KMS-11 (cell line): ENCODE results near the gene IL1R2.

Experiments used
- H2AFZ ChIP-seq: fragments of 200-600 bp; sonication (generic); 2 replicates; pipeline ENCODE4 v1.6.1; 2016; ENCODE audit warnings: antibody characterized with exemption, mixed run types, low read depth
- H3K27ac ChIP-seq: fragments of 200-600 bp; sonication (generic); 2 replicates; pipeline ENCODE4 v1.6.1; 2016; ENCODE audit warnings: mild to moderate bottlenecking, mixed run types
- H3K27me3 ChIP-seq: fragments of 200-600 bp; sonication (generic); 2 replicates; pipeline ENCODE4 v1.6.1; 2017; ENCODE audit warnings: mild to moderate bottlenecking, low read depth, mixed run types, moderate library complexity; ENCODE audit not compliant: insufficient read depth
- H3K36me3 ChIP-seq: fragments of 200-600 bp; sonication (generic); 2 replicates; pipeline ENCODE4 v1.6.1; 2017; ENCODE audit warnings: mild to moderate bottlenecking, mixed run types; ENCODE audit not compliant: insufficient read depth
- H3K4me1 ChIP-seq: fragments of 200-600 bp; sonication (generic); 2 replicates; pipeline ENCODE4 v1.6.1; 2016; ENCODE audit warnings: mild to moderate bottlenecking, low read depth, mixed run types; ENCODE audit not compliant: poor library complexity, severe bottlenecking
- H3K4me2 ChIP-seq: fragments of 200-600 bp; sonication (generic); 2 replicates; pipeline ENCODE4 v1.7.0; 2016; ENCODE audit warnings: mild to moderate bottlenecking, mixed run types
- H3K4me3 ChIP-seq: fragments of 200-600 bp; sonication (generic); IDR thresholded peaks from 2 replicates; pipeline ENCODE4 v1.6.1; 2017; ENCODE audit warnings: low read depth, low read length, mixed read lengths; ENCODE audit not compliant: insufficient read depth
- H3K79me2 ChIP-seq: fragments of 200-600 bp; sonication (generic); 2 replicates; pipeline ENCODE4 v1.6.1; 2016; ENCODE audit warnings: low read depth, mixed run types; ENCODE audit not compliant: insufficient read depth
- H3K9ac ChIP-seq: fragments of 200-600 bp; sonication (generic); 2 replicates; pipeline ENCODE4 v1.6.1; 2016; ENCODE audit warnings: mild to moderate bottlenecking, mixed run types
- H4K20me1 ChIP-seq: fragments of 200-600 bp; sonication (generic); 2 replicates; pipeline ENCODE4 v1.6.1; 2016; ENCODE audit warnings: mild to moderate bottlenecking, mixed run types; ENCODE audit not compliant: insufficient read depth
- TF ChIP-seq, protein P1 (sequence below): fragments of 200-600 bp; sonication (generic); conservative IDR thresholded peaks from 2 replicates; pipeline ENCODE4 v1.6.1; 2017; ENCODE audit warnings: low read depth, mild to moderate bottlenecking, antibody characterized with exemption, low read length, moderate library complexity, mixed read lengths

IL1R2 gene

DNA sequence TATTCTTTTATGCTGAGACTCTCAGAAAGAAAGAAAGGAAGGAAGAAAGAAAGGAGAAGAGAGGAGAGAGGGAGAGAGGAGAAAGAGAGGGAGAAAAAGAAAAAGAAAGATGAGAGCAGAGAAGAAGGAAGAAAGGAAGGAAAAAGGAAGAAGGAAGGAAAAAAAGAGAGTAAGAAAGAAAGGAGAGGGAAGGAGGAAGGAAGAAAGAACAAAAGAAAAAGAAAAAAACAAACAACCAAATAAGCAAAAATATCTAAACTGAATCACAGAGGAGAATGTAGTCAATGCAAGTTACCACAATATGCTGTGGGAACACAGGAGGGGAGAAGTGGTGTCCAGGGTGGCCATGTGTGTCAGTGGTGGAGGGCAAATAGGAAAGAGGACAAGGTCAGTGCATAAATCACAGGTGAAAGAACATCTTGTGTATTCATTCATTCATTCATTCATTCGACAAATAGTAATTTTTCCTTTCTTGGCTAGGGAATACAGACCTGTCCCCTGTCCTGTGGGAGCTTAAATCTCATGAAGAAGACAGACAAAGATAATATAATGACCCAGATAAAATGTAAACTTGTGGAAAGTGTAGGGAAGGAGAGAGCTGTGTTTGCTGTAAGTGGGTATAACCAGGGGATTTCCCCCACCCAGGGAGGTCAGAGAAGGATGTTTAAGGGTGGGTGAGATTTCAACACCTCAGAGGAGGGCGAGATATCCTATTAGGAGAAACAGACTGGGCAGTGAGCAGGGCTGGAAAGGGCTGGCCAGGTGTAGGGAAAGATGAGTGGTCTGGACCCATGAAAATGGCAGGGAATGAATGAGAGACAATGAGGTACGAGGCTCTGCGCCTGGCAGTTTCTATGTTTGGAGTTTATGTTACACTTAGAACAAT, 50.7 kb downstream of the IL1R2 start:
- no peak overlapping the region for H2AFZ ChIP-seq
- TF ChIP-seq, protein P1, sequence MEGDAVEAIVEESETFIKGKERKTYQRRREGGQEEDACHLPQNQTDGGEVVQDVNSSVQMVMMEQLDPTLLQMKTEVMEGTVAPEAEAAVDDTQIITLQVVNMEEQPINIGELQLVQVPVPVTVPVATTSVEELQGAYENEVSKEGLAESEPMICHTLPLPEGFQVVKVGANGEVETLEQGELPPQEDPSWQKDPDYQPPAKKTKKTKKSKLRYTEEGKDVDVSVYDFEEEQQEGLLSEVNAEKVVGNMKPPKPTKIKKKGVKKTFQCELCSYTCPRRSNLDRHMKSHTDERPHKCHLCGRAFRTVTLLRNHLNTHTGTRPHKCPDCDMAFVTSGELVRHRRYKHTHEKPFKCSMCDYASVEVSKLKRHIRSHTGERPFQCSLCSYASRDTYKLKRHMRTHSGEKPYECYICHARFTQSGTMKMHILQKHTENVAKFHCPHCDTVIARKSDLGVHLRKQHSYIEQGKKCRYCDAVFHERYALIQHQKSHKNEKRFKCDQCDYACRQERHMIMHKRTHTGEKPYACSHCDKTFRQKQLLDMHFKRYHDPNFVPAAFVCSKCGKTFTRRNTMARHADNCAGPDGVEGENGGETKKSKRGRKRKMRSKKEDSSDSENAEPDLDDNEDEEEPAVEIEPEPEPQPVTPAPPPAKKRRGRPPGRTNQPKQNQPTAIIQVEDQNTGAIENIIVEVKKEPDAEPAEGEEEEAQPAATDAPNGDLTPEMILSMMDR: no peak
- H3K4me2 ChIP-seq: no peak overlapping the region
- H3K4me1 ChIP-seq: no peaks in the 10 kb centered on the region
- H4K20me1 ChIP-seq: no peaks in the 10 kb centered on the region
- H3K27ac ChIP-seq: no peak overlapping the region
- H3K9ac ChIP-seq: no peak overlapping the region
- no peaks in the 10 kb centered on the region for H3K27me3 ChIP-seq
- H3K4me3 ChIP-seq: no peak overlapping the region
- H3K36me3 ChIP-seq: no peaks in the 10 kb centered on the region
- H3K79me2 ChIP-seq: no peaks in the 10 kb centered on the region

DNA sequence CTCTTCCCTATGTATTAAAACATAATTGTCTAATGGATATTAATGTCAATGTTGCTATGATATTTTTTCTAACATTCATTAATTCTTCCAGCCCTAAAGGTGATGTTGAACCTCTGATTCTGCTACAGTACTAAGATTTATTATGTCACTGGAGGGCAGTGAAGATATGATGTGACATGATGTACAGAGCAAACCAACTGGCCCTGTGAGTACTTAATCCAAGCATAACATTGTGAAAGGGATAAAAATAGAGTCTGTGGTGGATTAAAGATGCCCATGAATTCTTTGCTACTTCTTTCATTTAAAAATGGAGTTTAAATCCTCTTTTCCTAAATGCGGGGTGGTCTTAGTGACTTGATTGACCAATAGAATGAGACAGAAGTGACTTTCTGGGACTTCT, 51.8 kb downstream of the IL1R2 start:
- H3K4me3 ChIP-seq: no peak overlapping the region
- TF ChIP-seq, protein P1: no peak
- H3K9ac ChIP-seq: no peak overlapping the region
- no peak overlapping the region for H3K27ac ChIP-seq
- no peaks in the 10 kb centered on the region for H4K20me1 ChIP-seq
- no peaks in the 10 kb centered on the region for H3K36me3 ChIP-seq
- no peak overlapping the region for H3K4me2 ChIP-seq
- no peaks in the 10 kb centered on the region for H3K79me2 ChIP-seq
- H2AFZ ChIP-seq: no peak overlapping the region
- H3K27me3 ChIP-seq: no peaks in the 10 kb centered on the region
- H3K4me1 ChIP-seq: no peaks in the 10 kb centered on the region

DNA sequence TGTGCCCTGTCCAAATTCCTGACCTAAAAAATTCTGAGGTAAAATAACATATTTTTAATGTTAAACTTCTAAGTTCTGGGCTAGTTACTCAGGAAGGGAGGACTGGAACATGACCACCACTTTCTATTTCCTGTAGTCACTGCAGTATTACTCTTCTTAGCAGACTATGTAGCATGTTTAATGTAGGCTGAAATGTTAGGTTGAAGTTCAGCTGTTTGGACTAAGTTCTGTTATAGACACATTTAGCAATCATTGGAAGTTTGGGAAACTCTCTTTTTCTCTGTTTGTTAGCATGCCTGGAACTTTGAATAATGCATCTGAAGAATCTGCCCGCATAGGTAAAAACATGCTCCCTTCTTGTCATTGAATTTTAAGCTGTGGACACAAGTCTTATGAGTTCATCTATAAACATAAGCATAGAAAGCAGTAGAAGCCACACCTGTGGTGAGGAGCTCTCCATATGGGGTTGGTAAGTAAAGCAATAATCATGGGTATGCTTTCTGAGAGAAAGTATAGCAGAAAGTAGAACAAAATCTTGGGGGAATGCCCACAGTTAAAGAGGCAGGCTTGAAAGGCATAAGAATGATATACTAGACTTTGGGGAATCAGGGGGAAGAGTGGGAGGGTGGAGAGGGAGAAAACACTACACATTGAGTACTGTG, 52.6 kb downstream of the IL1R2 start:
- TF ChIP-seq, protein P1: no peak
- H3K36me3 ChIP-seq: no peaks in the 10 kb centered on the region
- H2AFZ ChIP-seq: no peak overlapping the region
- no peaks in the 10 kb centered on the region for H3K27me3 ChIP-seq
- no peak overlapping the region for H3K9ac ChIP-seq
- no peak overlapping the region for H3K27ac ChIP-seq
- H4K20me1 ChIP-seq: no peaks in the 10 kb centered on the region
- no peak overlapping the region for H3K4me2 ChIP-seq
- no peaks in the 10 kb centered on the region for H3K4me1 ChIP-seq
- H3K79me2 ChIP-seq: no peaks in the 10 kb centered on the region
- no peak overlapping the region for H3K4me3 ChIP-seq

DNA sequence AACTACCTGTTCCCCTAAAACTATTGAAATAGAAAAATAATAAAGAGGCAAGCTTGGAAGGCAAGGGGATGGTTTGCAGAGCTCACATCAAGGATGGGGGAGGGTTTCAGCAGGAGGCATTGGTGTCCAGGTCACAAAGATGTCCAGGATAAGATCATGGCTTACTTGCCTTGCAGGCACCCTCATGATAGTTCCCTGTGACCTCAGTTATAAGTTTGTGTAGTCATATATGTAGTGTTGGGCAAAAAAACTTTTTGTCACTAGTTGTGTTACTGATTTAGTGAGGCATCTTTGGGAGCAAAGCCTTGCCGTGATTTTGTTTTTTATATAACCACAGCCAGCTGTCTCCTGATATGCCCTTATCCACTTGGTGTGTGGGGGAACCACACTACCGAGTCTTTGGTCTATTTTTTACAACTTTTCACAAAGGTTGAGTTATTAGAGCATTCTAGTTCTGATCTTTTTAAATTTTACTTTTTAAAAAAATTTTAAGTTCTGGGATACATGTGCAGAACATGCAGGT, 53.3 kb downstream of the IL1R2 start:
- no peak overlapping the region for H3K4me2 ChIP-seq
- no peak overlapping the region for H3K4me3 ChIP-seq
- no peak overlapping the region for H3K27ac ChIP-seq
- no peak overlapping the region for H2AFZ ChIP-seq
- no peaks in the 10 kb centered on the region for H3K4me1 ChIP-seq
- no peaks in the 10 kb centered on the region for H3K27me3 ChIP-seq
- no peaks in the 10 kb centered on the region for H4K20me1 ChIP-seq
- H3K36me3 ChIP-seq: no peaks in the 10 kb centered on the region
- TF ChIP-seq, protein P1: no peak
- H3K9ac ChIP-seq: no peak overlapping the region
- H3K79me2 ChIP-seq: no peaks in the 10 kb centered on the region
